HepG2 (cell line): ENCODE results near the gene MTCL1. TPM values are rescaled to one million over a fixed set of nuclear protein-coding genes. Genes with fewer than 3 reads are reported as not detected.

ENCODE experiments used
- ATAC-seq: fragments of 200-7000 bp; cut with Tn5 transposase; 3 replicates; pipeline ENCODE4 v1.9.1; 2020; ENCODE audit warnings: mild to moderate bottlenecking, moderate library complexity
- BruUV-seq: library from RNA; stranded (reverse); fragments of 400-500 nt; replicated peaks from 2 replicates; lab custom pipeline; 2021; lab: Mats Ljungman, UMichigan
- CTCF ChIA-PET: fragments of 300-600 bp; formaldehyde crosslinking; extraction: SDS; loops from one replicate; lab custom pipeline; 2021; ENCODE audit warnings: low total read pairs, inconsistent platforms, low intra/inter-chr PET ratio; lab: Yijun Ruan, JAX
- POLR2A ChIA-PET: fragments of 350-600 bp; sonication (Branson Sonifier 250); formaldehyde crosslinking; loops from one replicate; lab custom pipeline; 2020; ENCODE audit warnings: antibody characterized with exemption, inconsistent platforms; lab: Yijun Ruan, JAX
- DNase-seq: peaks from one replicate; pipeline ENCODE4 v3.0.0-alpha.2; 2015; ENCODE audit warnings: low spot score
- FAIRE-seq: peaks from 3 replicates; lab custom pipeline; 2011; peaks lifted over from hg19 to GRCh38; lab: Jason Lieb, UNC
- H2AFZ ChIP-seq: one replicate; pipeline ENCODE4 v1.6.1; 2011; ENCODE audit warnings: low read length, inconsistent platforms
- H3K27ac ChIP-seq: fragments of 300-600 bp; 3 replicates; pipeline ENCODE4 v1.8.0; 2011; ENCODE audit warnings: mixed run types, mild to moderate bottlenecking, mixed read lengths, low read length, inconsistent platforms; ENCODE audit not compliant: insufficient read depth; ENCODE audit errors: extremely low read length
- H3K27me3 ChIP-seq, 2 experiments: fragments of 200-600 bp in 1 of 2; 2 replicates in 1 of 2; 3 replicates in 1 of 2; pipeline versions ENCODE4 v1.6.0 to v1.8.0; 2011; ENCODE audit warnings: low read length in 2 of 2, mild to moderate bottlenecking in 2 of 2, moderate library complexity in 2 of 2, inconsistent platforms in 1 of 2; ENCODE audit not compliant: insufficient read depth in 2 of 2, control insufficient read depth in 1 of 2
- H3K36me3 ChIP-seq, 2 experiments: fragments of 200-600 bp in 1 of 2; replicated peaks in 1 of 2; 2 replicates in 1 of 2; 3 replicates in 1 of 2; pipeline versions ENCODE4 v1.5.1 to v1.8.0; 2011; ENCODE audit warnings: low read length in 2 of 2, inconsistent platforms in 1 of 2; ENCODE audit not compliant: insufficient read depth in 2 of 2, control insufficient read depth in 1 of 2
- H3K4me1 ChIP-seq: 2 replicates; pipeline ENCODE4 v1.5.1; 2012; ENCODE audit warnings: low read length, inconsistent platforms; ENCODE audit not compliant: insufficient read depth
- H3K4me2 ChIP-seq: 2 replicates; pipeline ENCODE4 v1.6.0; 2011; ENCODE audit warnings: low read depth, low read length, inconsistent platforms
- H3K4me3 ChIP-seq, 3 experiments: fragments of 200-600 bp in 1 of 3; sonication (generic), shearing (Covaris generic) in 1 of 3; replicated peaks in 1 of 3; 2 replicates each; pipeline ENCODE4 v1.5.1; 2011 to 2016; ENCODE audit warnings: low read length in 3 of 3, inconsistent platforms in 2 of 3, low read depth in 2 of 3, mild to moderate bottlenecking in 2 of 3, control low read depth in 1 of 3, mixed read lengths in 1 of 3; ENCODE audit not compliant: insufficient read depth in 1 of 3
- H3K79me2 ChIP-seq: one replicate; pipeline ENCODE4 v1.6.1; 2011; ENCODE audit warnings: low read length, inconsistent platforms; ENCODE audit not compliant: insufficient read depth
- H3K9ac ChIP-seq: 2 replicates; pipeline ENCODE4 v1.6.0; 2011; ENCODE audit warnings: mild to moderate bottlenecking, low read depth, low read length, inconsistent platforms; ENCODE audit not compliant: insufficient read depth
- H3K9me3 ChIP-seq: 2 replicates; pipeline ENCODE4 v1.5.1; 2012; ENCODE audit warnings: mild to moderate bottlenecking, low read length
- H4K20me1 ChIP-seq: 2 replicates; pipeline ENCODE4 v1.6.0; 2011; ENCODE audit warnings: inconsistent platforms, mild to moderate bottlenecking, low read length, moderate library complexity; ENCODE audit not compliant: insufficient read depth
- ADNP ChIP-seq: sonication (generic); formaldehyde crosslinking; IDR thresholded peaks from 2 replicates; pipeline ENCODE4 v1.4.0; 2020; ENCODE audit warnings: missing genetic modification reagents
- BATF2 ChIP-seq: sonication (generic); formaldehyde crosslinking; IDR thresholded peaks from 2 replicates; pipeline ENCODE4 v1.8.0; 2022; ENCODE audit warnings: mild to moderate bottlenecking, missing genetic modification reagents, moderate library complexity
- CAMTA2 ChIP-seq: sonication (generic); formaldehyde crosslinking; IDR thresholded peaks from 2 replicates; pipeline ENCODE4 v1.4.0; 2020; ENCODE audit warnings: mild to moderate bottlenecking, missing genetic modification reagents, borderline replicate concordance
- DRAP1 ChIP-seq: IDR thresholded peaks from 2 replicates; pipeline ENCODE4 v1.6.1; 2016; ENCODE audit warnings: missing genetic modification reagents, missing compliant biosample characterization
- ELF3 ChIP-seq: IDR thresholded peaks from 2 replicates; pipeline ENCODE4 v1.6.1; 2016; ENCODE audit warnings: missing genetic modification reagents, missing compliant biosample characterization
- FLYWCH1 ChIP-seq: sonication (generic); formaldehyde crosslinking; IDR thresholded peaks from 2 replicates; pipeline ENCODE4 v1.8.1; 2023; ENCODE audit warnings: mild to moderate bottlenecking, missing genetic modification reagents
- JDP2 ChIP-seq: sonication (generic); formaldehyde crosslinking; IDR thresholded peaks from 2 replicates; pipeline ENCODE4 v1.8.1; 2022; ENCODE audit warnings: missing genetic modification reagents, borderline replicate concordance
- KLF12 ChIP-seq: sonication (generic); formaldehyde crosslinking; IDR thresholded peaks from 2 replicates; pipeline ENCODE4 v1.4.0; 2020; ENCODE audit warnings: missing genetic modification reagents, borderline replicate concordance
- RBM22 ChIP-seq: fragments of 200-400 bp; formaldehyde crosslinking; optimal IDR thresholded peaks from 2 replicates; pipeline ENCODE3; 2017; ENCODE audit warnings: mild to moderate bottlenecking, low read length, moderate library complexity
- SATB2 ChIP-seq: sonication (generic); formaldehyde crosslinking; IDR thresholded peaks from 2 replicates; pipeline ENCODE4 v1.5.0; 2020; ENCODE audit warnings: missing genetic modification reagents
- SIX1 ChIP-seq: sonication (generic); formaldehyde crosslinking; IDR thresholded peaks from 2 replicates; pipeline ENCODE4 v1.4.0; 2020; ENCODE audit warnings: missing genetic modification reagents, borderline replicate concordance
- ZBTB7A ChIP-seq: sonication (generic); formaldehyde crosslinking; IDR thresholded peaks from 2 replicates; pipeline ENCODE4 v1.8.0; 2022; ENCODE audit warnings: mild to moderate bottlenecking, missing genetic modification reagents
- ZFX ChIP-seq: sonication (generic); formaldehyde crosslinking; IDR thresholded peaks from 2 replicates; pipeline ENCODE4 v1.4.0; 2020; ENCODE audit warnings: mild to moderate bottlenecking, low read depth, missing genetic modification reagents, moderate library complexity
- ZNF263 ChIP-seq: sonication (generic); formaldehyde crosslinking; IDR thresholded peaks from 2 replicates; pipeline ENCODE4 v1.4.0; 2020; ENCODE audit warnings: missing genetic modification reagents
- ZNF354B ChIP-seq: sonication (generic); formaldehyde crosslinking; IDR thresholded peaks from 2 replicates; pipeline ENCODE4 v1.8.0; 2022; ENCODE audit warnings: mild to moderate bottlenecking, missing genetic modification reagents
- ZNF75D ChIP-seq: sonication (generic); formaldehyde crosslinking; IDR thresholded peaks from 2 replicates; pipeline ENCODE4 v1.8.1; 2023; ENCODE audit warnings: missing genetic modification reagents, mild to moderate bottlenecking, borderline replicate concordance
- ZNF775 ChIP-seq: sonication (generic); formaldehyde crosslinking; IDR thresholded peaks from 2 replicates; pipeline ENCODE4 v1.4.0; 2020; ENCODE audit warnings: missing genetic modification reagents, mild to moderate bottlenecking, moderate library complexity, borderline replicate concordance
- WGBS: methylation state at CpG from one replicate; pipeline ENCODE4 v1.1.6; 2017; ENCODE audit warnings: low lambda C conversion rate; 5-methylcytosine and 5-hydroxymethylcytosine counted together
- in situ Hi-C: cut with HindIII; loops from 2 replicates; pipeline ENCODE4 v1.10.0; 2017; ENCODE audit warnings: low pct_unique_long_range_greater_than_20kb; ENCODE audit not compliant: extremely low pct_ligation_motif_present
- intact Hi-C: fragments of 100-400 bp; cut with micrococcal nuclease; formaldehyde crosslinking; loops from one replicate; pipeline ENCODE4 v1.10.0; 2022; ENCODE audit not compliant: unreplicated experiment
- polyA plus RNA-seq, 8 experiments: library from polyadenylated mRNA; depleted of rRNA in 3 of 8; stranded (reverse) in 7 of 8; unstranded in 1 of 8; fragments of >200 nt; fragmentation: Illumina TruSeq in 4 of 8; extraction: Trizol in 4 of 8; gene quantifications; 2 replicates each; pipeline versions ENCODE4 v1.2.1 to v1.2.3, GENCODE V29; 2011 to 2016; ENCODE audit warnings: low read depth in 4 of 8, missing spikeins in 1 of 8, mixed read lengths in 1 of 8; ENCODE audit not compliant: insufficient read depth in 1 of 8
- total RNA-seq, 5 experiments: library from RNA; depleted of rRNA; stranded (reverse); fragments of >200 nt; fragmentation: Illumina TruSeq; extraction: Trizol; gene quantifications; 2 replicates each; pipeline ENCODE4 v1.2.3, GENCODE V29; 2016; ENCODE audit warnings: low read depth in 1 of 5
- TF ChIP-seq, protein P1 (sequence below): sonication (generic); formaldehyde crosslinking; IDR thresholded peaks from 2 replicates; pipeline ENCODE4 v1.4.0; 2020; ENCODE audit warnings: missing genetic modification reagents
- TF ChIP-seq, protein P2 (sequence below): sonication (generic); formaldehyde crosslinking; IDR thresholded peaks from 2 replicates; pipeline ENCODE4 v1.4.0; 2020; ENCODE audit warnings: missing genetic modification reagents, mild to moderate bottlenecking, borderline replicate concordance

Gene MTCL1
- total and polyA plus RNA-seq, 2 of the 13 experiments (the other 11 are each of a cell fraction or from before 2014, with no cell fraction given): 3.1 to 3.2 TPM

DNA sequence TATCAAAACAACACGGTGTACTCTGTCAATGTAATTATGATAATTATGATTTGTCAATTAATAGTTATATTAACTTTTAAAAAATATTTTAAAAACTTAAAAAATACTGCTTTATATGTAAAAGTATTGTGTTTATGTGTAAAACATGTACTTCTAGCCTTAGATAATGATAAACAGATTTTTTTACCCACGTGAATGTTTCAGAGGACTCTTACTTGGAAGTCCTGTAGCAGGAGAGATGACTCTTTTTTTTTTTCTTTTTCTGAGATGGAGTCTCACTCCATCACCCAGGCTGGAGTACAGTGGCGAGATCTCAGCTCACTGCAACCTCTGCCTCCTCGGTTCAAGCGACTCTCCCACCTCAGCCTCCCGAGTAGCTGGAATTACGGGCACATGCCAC lies 6.2 kb upstream of the MTCL1 start:
- 32% methylated on average over 7 of the region's 7 CpGs for WGBS
- in situ Hi-C loops (no loop called here), intact Hi-C loops (loop anchor here (5.0 kb wide), 1 partner anchor 183 kb away; no protein-coding TSS in a partner anchor)
- DNase-seq (no peak), FAIRE-seq (no peak), ATAC-seq (no peak)
- no peak overlapping the region for H3K4me3 ChIP-seq
- POLR2A ChIA-PET: no interaction called here
- CTCF ChIA-PET: no interaction called here
- no peaks in the 10 kb centered on the region for H3K9me3 ChIP-seq
- H3K9ac ChIP-seq: no peak overlapping the region
- H3K4me1 ChIP-seq: peaks cover 15% of the 10 kb centered on the region
- no peak overlapping the region for H3K27ac ChIP-seq
- H3K27me3 ChIP-seq: peaks cover 0 to 17% of the 10 kb centered on the region in 2 experiments; a peak in 2 of 5 replicates
- BruUV-seq: no TSS peak
- H3K4me2 ChIP-seq: no peak overlapping the region
- H3K36me3 ChIP-seq: no peaks in the 10 kb centered on the region
- H2AFZ ChIP-seq: no peak overlapping the region
- H3K79me2 ChIP-seq: no peaks in the 10 kb centered on the region
- no peaks in the 10 kb centered on the region for H4K20me1 ChIP-seq
- TF ChIP-seq, protein P1, sequence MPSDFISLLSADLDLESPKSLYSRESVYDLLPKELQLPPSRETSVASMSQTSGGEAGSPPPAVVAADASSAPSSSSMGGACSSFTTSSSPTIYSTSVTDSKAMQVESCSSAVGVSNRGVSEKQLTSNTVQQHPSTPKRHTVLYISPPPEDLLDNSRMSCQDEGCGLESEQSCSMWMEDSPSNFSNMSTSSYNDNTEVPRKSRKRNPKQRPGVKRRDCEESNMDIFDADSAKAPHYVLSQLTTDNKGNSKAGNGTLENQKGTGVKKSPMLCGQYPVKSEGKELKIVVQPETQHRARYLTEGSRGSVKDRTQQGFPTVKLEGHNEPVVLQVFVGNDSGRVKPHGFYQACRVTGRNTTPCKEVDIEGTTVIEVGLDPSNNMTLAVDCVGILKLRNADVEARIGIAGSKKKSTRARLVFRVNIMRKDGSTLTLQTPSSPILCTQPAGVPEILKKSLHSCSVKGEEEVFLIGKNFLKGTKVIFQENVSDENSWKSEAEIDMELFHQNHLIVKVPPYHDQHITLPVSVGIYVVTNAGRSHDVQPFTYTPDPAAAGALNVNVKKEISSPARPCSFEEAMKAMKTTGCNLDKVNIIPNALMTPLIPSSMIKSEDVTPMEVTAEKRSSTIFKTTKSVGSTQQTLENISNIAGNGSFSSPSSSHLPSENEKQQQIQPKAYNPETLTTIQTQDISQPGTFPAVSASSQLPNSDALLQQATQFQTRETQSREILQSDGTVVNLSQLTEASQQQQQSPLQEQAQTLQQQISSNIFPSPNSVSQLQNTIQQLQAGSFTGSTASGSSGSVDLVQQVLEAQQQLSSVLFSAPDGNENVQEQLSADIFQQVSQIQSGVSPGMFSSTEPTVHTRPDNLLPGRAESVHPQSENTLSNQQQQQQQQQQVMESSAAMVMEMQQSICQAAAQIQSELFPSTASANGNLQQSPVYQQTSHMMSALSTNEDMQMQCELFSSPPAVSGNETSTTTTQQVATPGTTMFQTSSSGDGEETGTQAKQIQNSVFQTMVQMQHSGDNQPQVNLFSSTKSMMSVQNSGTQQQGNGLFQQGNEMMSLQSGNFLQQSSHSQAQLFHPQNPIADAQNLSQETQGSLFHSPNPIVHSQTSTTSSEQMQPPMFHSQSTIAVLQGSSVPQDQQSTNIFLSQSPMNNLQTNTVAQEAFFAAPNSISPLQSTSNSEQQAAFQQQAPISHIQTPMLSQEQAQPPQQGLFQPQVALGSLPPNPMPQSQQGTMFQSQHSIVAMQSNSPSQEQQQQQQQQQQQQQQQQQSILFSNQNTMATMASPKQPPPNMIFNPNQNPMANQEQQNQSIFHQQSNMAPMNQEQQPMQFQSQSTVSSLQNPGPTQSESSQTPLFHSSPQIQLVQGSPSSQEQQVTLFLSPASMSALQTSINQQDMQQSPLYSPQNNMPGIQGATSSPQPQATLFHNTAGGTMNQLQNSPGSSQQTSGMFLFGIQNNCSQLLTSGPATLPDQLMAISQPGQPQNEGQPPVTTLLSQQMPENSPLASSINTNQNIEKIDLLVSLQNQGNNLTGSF (CRISPR knock-in tag): no peak
- TF ChIP-seq ADNP: no peak
- TF ChIP-seq JDP2 (CRISPR knock-in tag): no peak
- no peak for TF ChIP-seq SIX1
- TF ChIP-seq ZBTB7A: no peak
- no peak for TF ChIP-seq ZNF354B
- no peak for TF ChIP-seq ZFX (CRISPR knock-in tag)
- TF ChIP-seq RBM22: no peak
- TF ChIP-seq ZNF775 (CRISPR knock-in tag): no peak
- no peak for TF ChIP-seq BATF2
- TF ChIP-seq ELF3 (CRISPR knock-in tag): no peak
- TF ChIP-seq CAMTA2: no peak
- no peak for TF ChIP-seq SATB2
- TF ChIP-seq DRAP1: no peak
- no peak for TF ChIP-seq KLF12 (CRISPR knock-in tag)
- TF ChIP-seq, protein P2, sequence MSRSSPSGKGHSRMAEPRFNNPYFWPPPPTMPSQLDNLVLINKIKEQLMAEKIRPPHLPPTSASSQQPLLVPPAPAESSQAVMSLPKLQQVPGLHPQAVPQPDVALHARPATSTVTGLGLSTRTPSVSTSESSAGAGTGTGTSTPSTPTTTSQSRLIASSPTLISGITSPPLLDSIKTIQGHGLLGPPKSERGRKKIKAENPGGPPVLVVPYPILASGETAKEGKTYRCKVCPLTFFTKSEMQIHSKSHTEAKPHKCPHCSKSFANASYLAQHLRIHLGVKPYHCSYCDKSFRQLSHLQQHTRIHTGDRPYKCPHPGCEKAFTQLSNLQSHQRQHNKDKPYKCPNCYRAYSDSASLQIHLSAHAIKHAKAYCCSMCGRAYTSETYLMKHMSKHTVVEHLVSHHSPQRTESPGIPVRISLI (CRISPR knock-in tag): no peak
- no peak for TF ChIP-seq ZNF75D (CRISPR knock-in tag)
- TF ChIP-seq ZNF263 (CRISPR knock-in tag): no peak
- TF ChIP-seq FLYWCH1 (CRISPR knock-in tag): no peak
